Measurements from ENCODE around the gene DAPK1.

- TF ChIP-seq POLR2A (IDR thresholded peaks at IDR 0.05; ENCODE audit: low read length) (no peak), GATA1 (IDR thresholded peaks at IDR 0.05; ENCODE audit: low read depth, low read length) (no peak)
Observed at GRCh38 chr9:87695523-87695922, 197.9 kb downstream of the DAPK1 start.

Measured in erythroblast (primary cell).